Mesenchymal stem cell (in vitro differentiated cells and primary cell): ENCODE data around the gene PALM3.

Experiments
- DNase-seq: peaks from one replicate; pipeline ENCODE4 v3.0.0-alpha.2; 2013
- H2AFZ ChIP-seq: one replicate; pipeline ENCODE4 v1.6.1; 2013; ENCODE audit warnings: low read depth, mild to moderate bottlenecking, control low read depth, inconsistent platforms, low read length, moderate library complexity
- H2AK5ac ChIP-seq: 2 replicates; pipeline ENCODE4 v1.6.1; 2013; ENCODE audit warnings: low read length, moderate library complexity, mild to moderate bottlenecking, inconsistent platforms; ENCODE audit not compliant: severe bottlenecking
- H2BK120ac ChIP-seq: one replicate; pipeline ENCODE4 v1.6.1; 2013; ENCODE audit warnings: low read depth, mild to moderate bottlenecking, inconsistent platforms, low read length, moderate library complexity
- H2BK12ac ChIP-seq, 2 experiments: one replicate each; pipeline ENCODE4 v1.6.1; 2013; ENCODE audit warnings: inconsistent platforms in 2 of 2, low read length in 2 of 2, mild to moderate bottlenecking in 2 of 2, moderate library complexity in 2 of 2, control low read depth in 1 of 2
- H2BK15ac ChIP-seq: one replicate; pipeline ENCODE4 v1.6.1; 2013; ENCODE audit warnings: mild to moderate bottlenecking, low read depth, inconsistent platforms; ENCODE audit not compliant: poor library complexity, severe bottlenecking
- H2BK5ac ChIP-seq: 2 replicates; pipeline ENCODE4 v1.6.1; 2013; ENCODE audit warnings: low read depth, mild to moderate bottlenecking, low read length, control low read depth, inconsistent platforms; ENCODE audit not compliant: poor library complexity, severe bottlenecking
- H3K14ac ChIP-seq, 2 experiments: one replicate each; pipeline ENCODE4 v1.6.1; 2013; ENCODE audit warnings: inconsistent platforms in 2 of 2, low read length in 2 of 2, control low read depth in 1 of 2, mild to moderate bottlenecking in 1 of 2, moderate library complexity in 1 of 2
- H3K18ac ChIP-seq, 2 experiments: one replicate each; pipeline ENCODE4 v1.6.1; 2013; ENCODE audit warnings: inconsistent platforms in 2 of 2, low read length in 2 of 2, control low read depth in 1 of 2, low read depth in 1 of 2, mild to moderate bottlenecking in 1 of 2
- H3K23ac ChIP-seq, 2 experiments: one replicate each; pipeline ENCODE4 v1.6.1; 2013; ENCODE audit warnings: inconsistent platforms in 2 of 2, low read length in 2 of 2, mild to moderate bottlenecking in 2 of 2, moderate library complexity in 2 of 2, control low read depth in 1 of 2
- H3K27ac ChIP-seq: 2 replicates; pipeline ENCODE4 v1.5.1; 2013; ENCODE audit warnings: mild to moderate bottlenecking, moderate library complexity, low read length, control low read depth, inconsistent platforms; ENCODE audit not compliant: poor library complexity, severe bottlenecking
- H3K27me3 ChIP-seq, 2 experiments: 2 replicates each; pipeline versions ENCODE4 v1.6.1 to v1.7.0; 2013; ENCODE audit warnings: low read length in 2 of 2, mild to moderate bottlenecking in 2 of 2, moderate library complexity in 2 of 2, control low read depth in 1 of 2, inconsistent platforms in 1 of 2; ENCODE audit not compliant: control insufficient read depth in 1 of 2, insufficient read depth in 1 of 2
- H3K36me3 ChIP-seq, 2 experiments: 2 replicates each; pipeline versions ENCODE4 v1.6.1 to v1.7.0; 2013; ENCODE audit warnings: low read length in 2 of 2, control low read depth in 1 of 2, inconsistent platforms in 1 of 2, low read depth in 1 of 2, mild to moderate bottlenecking in 1 of 2; ENCODE audit not compliant: insufficient read depth in 2 of 2, control insufficient read depth in 1 of 2
- H3K4ac ChIP-seq, 2 experiments: one replicate each; pipeline ENCODE4 v1.6.1; 2013; ENCODE audit warnings: inconsistent platforms in 2 of 2, low read length in 2 of 2, mild to moderate bottlenecking in 2 of 2, moderate library complexity in 2 of 2, control low read depth in 1 of 2, low read depth in 1 of 2
- H3K4me1 ChIP-seq: 2 replicates; pipeline ENCODE4 v1.6.1; 2013; ENCODE audit warnings: low read depth, low read length, control low read depth; ENCODE audit not compliant: control insufficient read depth, insufficient read depth
- H3K4me2 ChIP-seq: 2 replicates; pipeline ENCODE4 v1.6.1; 2013; ENCODE audit warnings: low read length, mild to moderate bottlenecking, inconsistent platforms; ENCODE audit not compliant: poor library complexity, severe bottlenecking
- H3K4me3 ChIP-seq, 2 experiments: 2 replicates each; pipeline versions ENCODE4 v1.5.1 to v1.7.0; 2013; ENCODE audit warnings: low read length in 2 of 2, mild to moderate bottlenecking in 2 of 2, control low read depth in 1 of 2, low read depth in 1 of 2; ENCODE audit not compliant: insufficient read depth in 1 of 2
- H3K79me1 ChIP-seq: replicated peaks from 2 replicates; pipeline ENCODE4 v1.6.1; 2013; ENCODE audit warnings: mild to moderate bottlenecking, control low read depth, low read length, inconsistent platforms; ENCODE audit not compliant: poor library complexity, severe bottlenecking
- H3K9ac ChIP-seq: 2 replicates; pipeline ENCODE4 v1.7.0; 2013; ENCODE audit warnings: mild to moderate bottlenecking, low read length, moderate library complexity
- H3K9me3 ChIP-seq: 2 replicates; pipeline ENCODE4 v1.7.0; 2013; ENCODE audit warnings: mild to moderate bottlenecking, low read length; ENCODE audit not compliant: control insufficient read depth
- H4K8ac ChIP-seq: one replicate; pipeline ENCODE4 v1.6.1; 2013; ENCODE audit warnings: inconsistent platforms, mild to moderate bottlenecking, low read length, moderate library complexity
- H4K91ac ChIP-seq: one replicate; pipeline ENCODE4 v1.6.1; 2013; ENCODE audit warnings: mild to moderate bottlenecking, low read length, inconsistent platforms
- WGBS: methylation state at CpG from one replicate; pipeline ENCODE4 v1.1.7; 2013; ENCODE audit warnings: mixed read lengths; 5-methylcytosine and 5-hydroxymethylcytosine counted together

PALM3 gene

GRCh38 chr19:14096272-14096992 is 34.6 kb upstream of the PALM3 start:
- Histone ChIP-seq H3K18ac (no peak overlapping the region), H3K9ac (no peak overlapping the region), H4K91ac (no peak overlapping the region), H2BK12ac (no peak overlapping the region), H2AFZ (no peak overlapping the region), H3K4me1 (peaks cover 5% of the 10 kb centered on the region), H3K23ac (no peak overlapping the region), H2BK5ac (no peak overlapping the region), H3K27me3 (no peaks in the 10 kb centered on the region), H4K8ac (no peak overlapping the region), H3K27ac (no peak overlapping the region), H3K4ac (no peak overlapping the region), H3K79me1 (peaks cover 3% of the 10 kb centered on the region), H3K4me3 (no peak overlapping the region), H2AK5ac (no peak overlapping the region), H3K4me2 (no peak overlapping the region), H2BK120ac (no peak overlapping the region), H3K14ac (no peak overlapping the region), H2BK15ac (no peak overlapping the region), H3K36me3 (peaks cover 40 to 51% of the 10 kb centered on the region in 2 experiments), H3K9me3 (peaks cover 8% of the 10 kb centered on the region)
- no peak for DNase-seq
- WGBS = over 99% methylated on average over 7 of the region's 11 CpGs

GRCh38 chr19:14094854-14095253 is 33.0 kb upstream of the PALM3 start:
- peaks cover 5% of the 10 kb centered on the region for H3K4me1 ChIP-seq
- peaks cover 3% of the 10 kb centered on the region for H3K79me1 ChIP-seq
- H3K36me3 ChIP-seq = peaks cover 26 to 38% of the 10 kb centered on the region in 2 experiments
- no peak overlapping the region for H2BK5ac ChIP-seq
- no peak overlapping the region for H3K27ac ChIP-seq
- DNase-seq = no peak
- H3K23ac ChIP-seq = no peak overlapping the region
- no peak overlapping the region for H3K4me2 ChIP-seq
- peaks cover 8% of the 10 kb centered on the region for H3K9me3 ChIP-seq
- H2AK5ac ChIP-seq = no peak overlapping the region
- no peak overlapping the region for H2BK12ac ChIP-seq
- no peak overlapping the region for H4K91ac ChIP-seq
- no peak overlapping the region for H2AFZ ChIP-seq
- H2BK15ac ChIP-seq = no peak overlapping the region
- no peaks in the 10 kb centered on the region for H3K27me3 ChIP-seq
- no peak overlapping the region for H3K14ac ChIP-seq
- H3K18ac ChIP-seq = no peak overlapping the region
- 93% methylated on average over 6 of the region's 7 CpGs for WGBS
- H3K4ac ChIP-seq = peak overlapping the region in 1 of 2 experiments; percentile 13
- no peak overlapping the region for H3K9ac ChIP-seq
- H3K4me3 ChIP-seq = no peak overlapping the region
- H4K8ac ChIP-seq = no peak overlapping the region
- H2BK120ac ChIP-seq = no peak overlapping the region

- Histone ChIP-seq H3K36me3 (peaks cover 30 to 44% of the 10 kb centered on the region in 2 experiments), H3K4me2 (no peak overlapping the region), H2BK15ac (no peak overlapping the region), H3K23ac (no peak overlapping the region), H2AK5ac (no peak overlapping the region), H3K27me3 (no peaks in the 10 kb centered on the region), H2AFZ (no peak overlapping the region), H3K9ac (no peak overlapping the region), H3K4me1 (peaks cover 13% of the 10 kb centered on the region), H2BK12ac (no peak overlapping the region), H3K4ac (no peak overlapping the region), H4K8ac (no peak overlapping the region), H4K91ac (no peak overlapping the region), H2BK5ac (no peak overlapping the region), H3K9me3 (peaks cover 8% of the 10 kb centered on the region), H3K79me1 (peaks cover 8% of the 10 kb centered on the region), H3K18ac (no peak overlapping the region), H2BK120ac (no peak overlapping the region), H3K27ac (no peak overlapping the region), H3K14ac (no peak overlapping the region), H3K4me3 (peak overlapping the region in 1 of 2 experiments; percentile 32)
- WGBS = 98% methylated on average over 9 of the region's 9 CpGs
- no peak for DNase-seq
These were observed 31.4 kb upstream of the PALM3 start for GRCh38 chr19:14093117-14093823.

GRCh38 chr19:14091813-14092462 is 30.1 kb upstream of the PALM3 start:
- Histone ChIP-seq H3K18ac (peak overlapping the region; percentile 43 to 48), H4K8ac (no peak overlapping the region), H3K4me3 (peak overlapping the region; percentile 88 to 89), H3K4ac (peak overlapping the region in 1 of 2 experiments; percentile 76), H2AK5ac (peak overlapping the region; percentile 69), H3K36me3 (peaks cover 23 to 37% of the 10 kb centered on the region in 2 experiments), H3K4me1 (peaks cover 13% of the 10 kb centered on the region), H2BK12ac (peak overlapping the region in 1 of 2 experiments; percentile 77), H2AFZ (no peak overlapping the region), H3K27ac (no peak overlapping the region), H2BK120ac (peak overlapping the region; percentile 19), H4K91ac (peak overlapping the region; percentile 39), H3K27me3 (no peaks in the 10 kb centered on the region), H2BK5ac (no peak overlapping the region), H2BK15ac (no peak overlapping the region), H3K79me1 (peaks cover 8% of the 10 kb centered on the region), H3K14ac (no peak overlapping the region), H3K23ac (peak overlapping the region in 1 of 2 experiments; percentile 25), H3K9me3 (peaks cover 8% of the 10 kb centered on the region), H3K4me2 (peak overlapping the region; percentile 56), H3K9ac (peak overlapping the region; percentile 90)
- DNase-seq = peak; percentile 21
- 34% methylated on average over 15 of the region's 15 CpGs for WGBS
